ENCODE results near the gene CNTN5. TPM values are rescaled to one million over a fixed set of nuclear protein-coding genes. Genes with fewer than 3 reads are reported as not detected.

Gene CNTN5
- total and polyA plus RNA-seq, 2 donors (not counting 1 experiment from before 2014, with no cell fraction given), result not detected

- no peak overlapping the region for H3K4me2 ChIP-seq (replicated peaks; ENCODE audit: low read depth, low read length, poor library complexity, severe bottlenecking)
- peaks cover 0 to 8% (median 0%) of the 10 kb centered on the region in 3 donors for H3K9me3 ChIP-seq (ENCODE audit: control extremely low read depth in 1 of 3, control insufficient read depth in 2 of 3, insufficient read depth in 1 of 3, low read length in 2 of 3)
- H3K27me3 Mint-ChIP-seq, result no peaks in the 10 kb centered on the region
- no peaks in the 10 kb centered on the region for H4K20me1 ChIP-seq (ENCODE audit: control insufficient read depth, insufficient read depth, low read length, poor library complexity, severe bottlenecking)
- no peak overlapping the region for H3K27ac Mint-ChIP-seq
- H3K4me3 Mint-ChIP-seq, result no peak overlapping the region
- no peaks in the 10 kb centered on the region for H3K36me3 ChIP-seq (replicated peaks in 1 of 2; ENCODE audit: control extremely low read depth in 1 of 2, control insufficient read depth in 1 of 2, extremely low read depth in 1 of 2, insufficient read depth in 2 of 2, low read length in 1 of 2)
- no peak overlapping the region for H3K27ac ChIP-seq (ENCODE audit: low read length in 2 of 2)
- ChIA-PET CTCF (no interaction called here), POLR2A (no interaction called here)
- intact Hi-C loops (cut with micrococcal nuclease), result no loop called here
- no peaks in the 10 kb centered on the region for H3K9me3 Mint-ChIP-seq (ENCODE audit: insufficient read depth)
- TF ChIP-seq CTCF (IDR thresholded peaks at IDR 0.05) (no peak), EZH2 (IDR thresholded peaks at IDR 0.05; ENCODE audit: borderline replicate concordance, insufficient read depth, low read depth, low read length, poor library complexity, severe bottlenecking) (no peak)
- DNase-seq (no peak), ATAC-seq (ENCODE audit: low read depth) (no peak)
- H2AFZ ChIP-seq (ENCODE audit: insufficient read depth, low read depth, low read length, poor library complexity, severe bottlenecking), result no peak overlapping the region
- H3K4me1 Mint-ChIP-seq, result no peaks in the 10 kb centered on the region
- H3K27me3 ChIP-seq (replicated peaks in 1 of 4; ENCODE audit: control extremely low read depth in 1 of 4, control insufficient read depth in 3 of 4, insufficient read depth in 4 of 4, low read length in 3 of 4), result no peaks in the 10 kb centered on the region
- no CpG with 5 or more reads among the region's 2 CpGs for WGBS (ENCODE audit: insufficient coverage)
- H3K9ac ChIP-seq (ENCODE audit: low read length), result no peak overlapping the region
- no peaks in the 10 kb centered on the region for H3K79me2 ChIP-seq (ENCODE audit: control insufficient read depth, insufficient read depth, low read length)
- no peak overlapping the region for H3K4me3 ChIP-seq (ENCODE audit: control extremely low read depth in 1 of 5, extremely low read depth in 1 of 5, insufficient read depth in 1 of 5, low read depth in 2 of 5, low read length in 4 of 5)
- H3K4me1 ChIP-seq (ENCODE audit: control insufficient read depth in 2 of 2, insufficient read depth in 2 of 2, low read length in 2 of 2), result no peaks in the 10 kb centered on the region
Measured at GRCh38 chr11:99376463-99376862, 355.7 kb downstream of the CNTN5 start.

GRCh38 chr11:99383648-99384245, 363.0 kb downstream of the CNTN5 start:
- ATAC-seq (ENCODE audit: low read depth) (no peak), DNase-seq (no peak)
- TF ChIP-seq EZH2 (IDR thresholded peaks at IDR 0.05; ENCODE audit: borderline replicate concordance, insufficient read depth, low read depth, low read length, poor library complexity, severe bottlenecking) (no peak), CTCF (IDR thresholded peaks at IDR 0.05) (no peak)
- H3K9me3 ChIP-seq (ENCODE audit: control extremely low read depth in 1 of 3, control insufficient read depth in 2 of 3, insufficient read depth in 1 of 3, low read length in 2 of 3), result no peaks in the 10 kb centered on the region
- Mint-ChIP-seq H3K27me3 (no peaks in the 10 kb centered on the region), H3K4me1 (no peaks in the 10 kb centered on the region), H3K4me3 (no peak overlapping the region), H3K27ac (no peak overlapping the region), H3K9me3 (ENCODE audit: insufficient read depth) (no peaks in the 10 kb centered on the region)
- POLR2A ChIA-PET, result no interaction called here
- H3K27ac ChIP-seq (ENCODE audit: low read length in 2 of 2), result no peak overlapping the region
- CTCF ChIA-PET, result no interaction called here
- no peak overlapping the region for H2AFZ ChIP-seq (ENCODE audit: insufficient read depth, low read depth, low read length, poor library complexity, severe bottlenecking)
- no peak overlapping the region for H3K4me2 ChIP-seq (replicated peaks; ENCODE audit: low read depth, low read length, poor library complexity, severe bottlenecking)
- no peak overlapping the region for H3K9ac ChIP-seq (ENCODE audit: low read length)
- 100% methylated on average over 4 of the region's 4 CpGs for WGBS (ENCODE audit: insufficient coverage)
- intact Hi-C loops (cut with micrococcal nuclease), result no loop called here
- no peaks in the 10 kb centered on the region for H3K27me3 ChIP-seq (replicated peaks in 1 of 4; ENCODE audit: control extremely low read depth in 1 of 4, control insufficient read depth in 3 of 4, insufficient read depth in 4 of 4, low read length in 3 of 4)
- no peaks in the 10 kb centered on the region for H3K79me2 ChIP-seq (ENCODE audit: control insufficient read depth, insufficient read depth, low read length)
- H3K36me3 ChIP-seq (replicated peaks in 1 of 2; ENCODE audit: control extremely low read depth in 1 of 2, control insufficient read depth in 1 of 2, extremely low read depth in 1 of 2, insufficient read depth in 2 of 2, low read length in 1 of 2), result no peaks in the 10 kb centered on the region
- H3K4me3 ChIP-seq (ENCODE audit: control extremely low read depth in 1 of 5, extremely low read depth in 1 of 5, insufficient read depth in 1 of 5, low read depth in 2 of 5, low read length in 4 of 5), result no peak overlapping the region
- no peaks in the 10 kb centered on the region for H4K20me1 ChIP-seq (ENCODE audit: control insufficient read depth, insufficient read depth, low read length, poor library complexity, severe bottlenecking)
- no peaks in the 10 kb centered on the region for H3K4me1 ChIP-seq (ENCODE audit: control insufficient read depth in 2 of 2, insufficient read depth in 2 of 2, low read length in 2 of 2)

Data from B cell (primary cell).